PC-9 (cell line): Measurements from ENCODE around the gene NHLRC1.

ENCODE experiments used
- CTCF ChIP-seq: fragments of 200-600 bp; sonication (generic); conservative IDR thresholded peaks from 2 replicates; pipeline ENCODE4 v1.6.1; 2017; ENCODE audit warnings: mixed run types, antibody characterized with exemption, mild to moderate bottlenecking, moderate library complexity
- EZH2 ChIP-seq: fragments of 200-600 bp; sonication (generic); IDR thresholded peaks from 2 replicates; pipeline ENCODE4 v1.8.0; 2017; ENCODE audit warnings: antibody characterized with exemption, low read depth

GRCh38 chr6:18147160-18147559 lies 24.7 kb upstream of the NHLRC1 start:
- TF ChIP-seq CTCF, result no peak
- no peak for TF ChIP-seq EZH2
